GM23338 (cell line): ENCODE results near the gene TFAP2A. TPM values are rescaled to one million over a fixed set of nuclear protein-coding genes. Genes with fewer than 3 reads are reported as not detected.

Source experiments
- ATAC-seq: fragments of 200-7000 bp; cut with Tn5 transposase; 3 replicates; pipeline ENCODE4 v1.9.1; 2020
- DNase-seq: peaks from one replicate; pipeline ENCODE4 v3.0.0-alpha.2; 2015; ENCODE audit warnings: low spot score
- H2AFZ ChIP-seq: fragments of 200-600 bp; sonication (generic); 2 replicates; pipeline ENCODE4 v1.8.0; 2016; ENCODE audit warnings: antibody characterized with exemption, mild to moderate bottlenecking, moderate library complexity
- H3F3A ChIP-seq: fragments of 200-600 bp; sonication (generic); replicated peaks from 2 replicates; pipeline ENCODE4 v1.8.0; 2017; ENCODE audit warnings: antibody characterized with exemption, mixed run types, low read depth
- H3K27ac ChIP-seq: fragments of 200-600 bp; sonication (generic); 2 replicates; pipeline ENCODE4 v1.6.1; 2016; ENCODE audit warnings: low read depth
- H3K27me3 ChIP-seq: fragments of 200-600 bp; sonication (generic); 2 replicates; pipeline ENCODE4 v1.8.0; 2016; ENCODE audit warnings: mild to moderate bottlenecking, mixed run types, moderate library complexity; ENCODE audit not compliant: insufficient read depth
- H3K36me3 ChIP-seq: fragments of 200-600 bp; sonication (generic); 2 replicates; pipeline ENCODE4 v1.8.0; 2016; ENCODE audit warnings: mild to moderate bottlenecking; ENCODE audit not compliant: insufficient read depth
- H3K4me1 ChIP-seq: fragments of 200-600 bp; sonication (generic); 2 replicates; pipeline ENCODE4 v1.8.0; 2016; ENCODE audit warnings: mild to moderate bottlenecking, moderate library complexity; ENCODE audit not compliant: insufficient read depth
- H3K4me2 ChIP-seq: fragments of 200-600 bp; sonication (generic); 2 replicates; pipeline ENCODE4 v1.7.1; 2017; ENCODE audit warnings: mixed run types
- H3K4me3 ChIP-seq: fragments of 200-600 bp; sonication (generic); 2 replicates; pipeline ENCODE4 v1.6.1; 2016; ENCODE audit warnings: mixed run types
- H3K79me2 ChIP-seq: fragments of 200-600 bp; sonication (generic); replicated peaks from 2 replicates; pipeline ENCODE4 v1.8.0; 2017; ENCODE audit warnings: mild to moderate bottlenecking; ENCODE audit not compliant: insufficient read depth
- H3K9me2 ChIP-seq: fragments of 200-600 bp; sonication (generic); 2 replicates; pipeline ENCODE4 v1.8.0; 2017; ENCODE audit not compliant: insufficient read depth
- H4K20me1 ChIP-seq: fragments of 200-600 bp; sonication (generic); replicated peaks from 2 replicates; pipeline ENCODE4 v1.8.0; 2017; ENCODE audit warnings: mild to moderate bottlenecking; ENCODE audit not compliant: insufficient read depth
- H3K27ac Mint-ChIP-seq: 2 replicates; pipeline ENCODE4 v1.8.0; 2020; ENCODE audit warnings: inconsistent platforms, mild to moderate bottlenecking, moderate library complexity, mixed read lengths
- H3K27me3 Mint-ChIP-seq: 3 replicates; pipeline ENCODE4 v1.8.0; 2022; ENCODE audit warnings: low read depth, mild to moderate bottlenecking, moderate library complexity, mixed read lengths, inconsistent platforms; ENCODE audit not compliant: insufficient read depth, poor library complexity
- H3K36me3 Mint-ChIP-seq: 3 replicates; pipeline ENCODE4 v1.8.0; 2021; ENCODE audit warnings: low read depth, mild to moderate bottlenecking, inconsistent platforms, moderate library complexity, mixed read lengths
- H3K4me1 Mint-ChIP-seq: 3 replicates; pipeline ENCODE4 v1.8.0; 2020; ENCODE audit warnings: mild to moderate bottlenecking, inconsistent platforms, mixed read lengths
- H3K4me3 Mint-ChIP-seq: 3 replicates; pipeline ENCODE4 v1.8.0; 2021; ENCODE audit warnings: moderate library complexity, mild to moderate bottlenecking, inconsistent platforms, mixed read lengths
- H3K9me3 Mint-ChIP-seq: 3 replicates; pipeline ENCODE4 v1.8.0; 2020; ENCODE audit warnings: moderate library complexity, mild to moderate bottlenecking, inconsistent platforms, mixed read lengths
- CREB1 ChIP-seq: fragments of 250-450 bp; sonication (Bioruptor Pico); IDR thresholded peaks from 2 replicates; pipeline ENCODE4 v1.5.0; 2020; ENCODE audit warnings: low read depth, mild to moderate bottlenecking, moderate library complexity
- ETS1 ChIP-seq: IDR thresholded peaks from 2 replicates; pipeline ENCODE4 v1.6.1; 2016; ENCODE audit warnings: antibody characterized with exemption
- EZH2 ChIP-seq: fragments of 200-600 bp; sonication (generic); IDR thresholded peaks from one replicate; pipeline ENCODE4 v1.8.0; 2017; ENCODE audit warnings: antibody characterized with exemption, mild to moderate bottlenecking, low read depth; ENCODE audit not compliant: unreplicated experiment
- EZH2phosphoT487 ChIP-seq: fragments of 200-600 bp; sonication (generic); IDR thresholded peaks from one replicate; pipeline ENCODE4 v1.8.1; 2018; ENCODE audit warnings: antibody characterized with exemption; ENCODE audit not compliant: unreplicated experiment
- JUNB ChIP-seq: IDR thresholded peaks from one replicate; pipeline ENCODE4 v1.6.1; 2016; ENCODE audit warnings: antibody characterized with exemption; ENCODE audit not compliant: unreplicated experiment
- NANOG ChIP-seq: IDR thresholded peaks from 2 replicates; pipeline ENCODE4 v1.6.1; 2016; ENCODE audit warnings: antibody characterized with exemption, borderline replicate concordance
- POLR2AphosphoS5 ChIP-seq: IDR thresholded peaks from 2 replicates; pipeline ENCODE4 v1.6.1; 2016; ENCODE audit warnings: antibody characterized with exemption, low read depth
- REST ChIP-seq: IDR thresholded peaks from one replicate; pipeline ENCODE4 v1.6.1; 2018; ENCODE audit warnings: antibody characterized with exemption; ENCODE audit not compliant: unreplicated experiment
- STAT1 ChIP-seq: IDR thresholded peaks from one replicate; pipeline ENCODE4 v1.6.1; 2016; ENCODE audit warnings: antibody characterized with exemption; ENCODE audit not compliant: unreplicated experiment
- ZNF114 ChIP-seq: fragments of 250-450 bp; sonication (Bioruptor Pico); IDR thresholded peaks from 2 replicates; pipeline ENCODE4 v1.5.0; 2020; ENCODE audit warnings: mild to moderate bottlenecking, moderate library complexity
- ZNF331 ChIP-seq: fragments of 250-450 bp; sonication (Bioruptor Pico); IDR thresholded peaks from 2 replicates; pipeline ENCODE4 v1.5.0; 2020; ENCODE audit warnings: low read depth, mild to moderate bottlenecking, moderate library complexity
- polyA plus RNA-seq: library from polyadenylated mRNA; unstranded; fragments of >200 nt; fragmentation: Nextera tagmentation; extraction: Ambion mirVana; gene quantifications from 2 replicates; pipeline ENCODE4 v1.2.1, GENCODE V29; 2016
- total RNA-seq: library from RNA; depleted of rRNA; stranded (reverse); fragments of >200 nt; shearing (Covaris generic); gene quantifications from 2 replicates; pipeline ENCODE4 v1.2.3, GENCODE V29; 2014

Gene TFAP2A
- total and polyA plus RNA-seq, 2 experiments from 2014 or later: not detected

- H3K36me3 ChIP-seq: no peaks in the 10 kb centered on the region
- no peak for ATAC-seq
- no peak overlapping the region for H3K27ac ChIP-seq
- H3K4me2 ChIP-seq: peak overlapping the region; percentile 84
- peaks cover 56% of the 10 kb centered on the region for H3F3A ChIP-seq
- H3K27me3 ChIP-seq: peaks cover 98% of the 10 kb centered on the region
- peaks cover 73% of the 10 kb centered on the region for H3K4me1 ChIP-seq
- no peak for DNase-seq
- Mint-ChIP-seq H3K27me3 (peaks cover 97% of the 10 kb centered on the region), H3K36me3 (0 out of 3 replicates have a peak, but pooled peaks cover 3% of the 10 kb centered on the region), H3K27ac (no peak overlapping the region), H3K4me1 (peaks cover 72% of the 10 kb centered on the region), H3K9me3 (peaks cover 13% of the 10 kb centered on the region), H3K4me3 (peak overlapping the region; percentile 64)
- H2AFZ ChIP-seq: peak overlapping the region; percentile 43; the same call in 1 of the 2 replicates
- H3K4me3 ChIP-seq: peak overlapping the region; percentile 54
- no peaks in the 10 kb centered on the region for H3K79me2 ChIP-seq
- TF ChIP-seq JUNB: no peak
- TF ChIP-seq POLR2AphosphoS5: no peak
- no peak for TF ChIP-seq ZNF114 (CRISPR knock-in tag)
- no peak for TF ChIP-seq STAT1
- peak; percentile 98 for TF ChIP-seq EZH2
- peak; percentile 70 for TF ChIP-seq EZH2phosphoT487
- H4K20me1 ChIP-seq: peaks cover 21% of the 10 kb centered on the region
- no peaks in the 10 kb centered on the region for H3K9me2 ChIP-seq
These were observed 1.5 kb downstream of the TFAP2A start for GRCh38 chr6:10413262-10413849.

GRCh38 chr6:10412461-10413261, 2.2 kb downstream of the TFAP2A start:
- Mint-ChIP-seq H3K36me3 (0 out of 3 replicates have a peak, but pooled peaks cover 3% of the 10 kb centered on the region), H3K9me3 (peaks cover 13% of the 10 kb centered on the region), H3K27ac (no peak overlapping the region), H3K27me3 (peaks cover 97% of the 10 kb centered on the region), H3K4me3 (peak overlapping the region; percentile 64), H3K4me1 (peaks cover 72% of the 10 kb centered on the region)
- H2AFZ ChIP-seq: peak overlapping the region; percentile 43; the same call in 1 of the 2 replicates
- peaks cover 73% of the 10 kb centered on the region for H3K4me1 ChIP-seq
- H3K9me2 ChIP-seq: no peaks in the 10 kb centered on the region
- peak overlapping the region; percentile 91 for H3K4me2 ChIP-seq
- H3K27ac ChIP-seq: no peak overlapping the region
- no peaks in the 10 kb centered on the region for H3K79me2 ChIP-seq
- H4K20me1 ChIP-seq: peaks cover 15% of the 10 kb centered on the region
- TF ChIP-seq ETS1 (no peak), ZNF331 (CRISPR knock-in tag) (no peak), NANOG (no peak), REST (no peak), ZNF114 (CRISPR knock-in tag) (no peak), POLR2AphosphoS5 (no peak), EZH2phosphoT487 (peak; percentile 28), CREB1 (CRISPR knock-in tag) (0 out of 2 replicates have a peak, but pooled peaks have one; percentile 15)
- peak overlapping the region; percentile 54 for H3K4me3 ChIP-seq
- H3K27me3 ChIP-seq: peaks cover 98% of the 10 kb centered on the region
- ATAC-seq (peak; percentile 2), DNase-seq (peak; percentile 68)
- peaks cover 49% of the 10 kb centered on the region for H3F3A ChIP-seq
- H3K36me3 ChIP-seq: no peaks in the 10 kb centered on the region
